ENCODE data around the gene DLGAP1. TPM values are rescaled to one million over a fixed set of nuclear protein-coding genes. Genes with fewer than 3 reads are reported as not detected.
A peak's percentile ranks its signal among the peaks of the same experiment; 100 is the strongest.

Gene DLGAP1
- total RNA-seq, 1 experiment from 2014 or later = 23.2 TPM

DNA sequence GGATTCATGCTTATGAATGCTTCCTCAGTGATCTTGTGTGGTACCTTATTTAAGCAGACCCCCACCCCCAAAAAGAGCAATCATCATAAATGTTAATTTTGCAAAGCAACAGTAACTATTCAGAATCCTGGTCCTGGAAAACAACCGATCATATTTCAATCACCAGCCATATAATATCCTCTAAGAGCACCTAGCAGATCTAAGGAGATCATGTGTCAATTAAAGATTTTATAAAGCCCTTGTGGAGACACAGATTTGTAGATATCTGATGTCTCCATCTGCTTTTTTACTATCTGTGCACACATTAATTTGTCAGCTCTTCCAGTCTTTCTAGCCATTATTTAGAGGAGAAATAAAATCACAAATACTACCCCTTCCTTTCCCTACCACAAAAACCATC is 581.4 kb downstream of the DLGAP1 start:
- no peaks in the 10 kb centered on the region for H3K79me1 ChIP-seq (ENCODE audit: insufficient read depth, low read depth, low read length, poor library complexity, severe bottlenecking)
- H3K9me3 ChIP-seq (ENCODE audit: control insufficient read depth, low read depth, low read length) = no peaks in the 10 kb centered on the region
- no peak overlapping the region for H2BK120ac ChIP-seq (ENCODE audit: low read depth, low read length, poor library complexity, severe bottlenecking)
- Mint-ChIP-seq H3K27ac (peak overlapping the region in 2 of 3 experiments; percentile 8 to 63; a peak in 3 of 7 replicates), H3K36me3 (ENCODE audit: insufficient read depth in 1 of 3, low read depth in 3 of 3) (peaks cover 1 to 2% (median 2%) of the 10 kb centered on the region in 3 experiments; a peak in 5 of 7 replicates), H3K4me1 (peaks cover 12 to 38% of the 10 kb centered on the region in 2 experiments), H3K4me3 (peak overlapping the region in 1 of 2 experiments; percentile 34; a peak in 2 of 5 replicates), H3K9me3 (no peaks in the 10 kb centered on the region), H3K27me3 (ENCODE audit: low read depth) (no peaks in the 10 kb centered on the region)
- H2BK15ac ChIP-seq (ENCODE audit: low read depth, low read length) = no peak overlapping the region
- no peaks in the 10 kb centered on the region for H3K27me3 ChIP-seq (ENCODE audit: insufficient read depth, low read length)
- H3K4me2 ChIP-seq (ENCODE audit: insufficient read depth, insufficient read length, low read length) = no peak overlapping the region
- H3K4ac ChIP-seq (ENCODE audit: low read depth, low read length) = no peak overlapping the region
- no peak overlapping the region for H3T11ph ChIP-seq (ENCODE audit: low read length)
- H3K14ac ChIP-seq (ENCODE audit: insufficient read depth, low read length) = no peak overlapping the region
- H4K91ac ChIP-seq (ENCODE audit: insufficient read length, low read depth, low read length) = no peak overlapping the region
- no CpG with 5 or more reads among the region's 1 CpG for WGBS (ENCODE audit: extremely low coverage, insufficient read length, low lambda C conversion rate)
- no peak for DNase-seq
- no peak overlapping the region for H3K27ac ChIP-seq (ENCODE audit: insufficient read length, low read depth, low read length)
- TF ChIP-seq, protein P1, sequence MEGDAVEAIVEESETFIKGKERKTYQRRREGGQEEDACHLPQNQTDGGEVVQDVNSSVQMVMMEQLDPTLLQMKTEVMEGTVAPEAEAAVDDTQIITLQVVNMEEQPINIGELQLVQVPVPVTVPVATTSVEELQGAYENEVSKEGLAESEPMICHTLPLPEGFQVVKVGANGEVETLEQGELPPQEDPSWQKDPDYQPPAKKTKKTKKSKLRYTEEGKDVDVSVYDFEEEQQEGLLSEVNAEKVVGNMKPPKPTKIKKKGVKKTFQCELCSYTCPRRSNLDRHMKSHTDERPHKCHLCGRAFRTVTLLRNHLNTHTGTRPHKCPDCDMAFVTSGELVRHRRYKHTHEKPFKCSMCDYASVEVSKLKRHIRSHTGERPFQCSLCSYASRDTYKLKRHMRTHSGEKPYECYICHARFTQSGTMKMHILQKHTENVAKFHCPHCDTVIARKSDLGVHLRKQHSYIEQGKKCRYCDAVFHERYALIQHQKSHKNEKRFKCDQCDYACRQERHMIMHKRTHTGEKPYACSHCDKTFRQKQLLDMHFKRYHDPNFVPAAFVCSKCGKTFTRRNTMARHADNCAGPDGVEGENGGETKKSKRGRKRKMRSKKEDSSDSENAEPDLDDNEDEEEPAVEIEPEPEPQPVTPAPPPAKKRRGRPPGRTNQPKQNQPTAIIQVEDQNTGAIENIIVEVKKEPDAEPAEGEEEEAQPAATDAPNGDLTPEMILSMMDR (conservative IDR thresholded peaks at IDR 0.05) = no peak
- no peaks in the 10 kb centered on the region for H4K20me1 ChIP-seq (ENCODE audit: control insufficient read depth, insufficient read depth, insufficient read length)
- H4K8ac ChIP-seq (replicated peaks; ENCODE audit: insufficient read length, low read depth, low read length) = no peak overlapping the region
- no peak overlapping the region for H3K9ac ChIP-seq (ENCODE audit: extremely low read depth, insufficient read length, low read length)
- H3K18ac ChIP-seq (ENCODE audit: insufficient read length, low read depth, low read length) = no peak overlapping the region
- no peaks in the 10 kb centered on the region for H3K4me1 ChIP-seq (ENCODE audit: insufficient read depth, low read length)
- H3K23ac ChIP-seq (ENCODE audit: insufficient read length, low read depth, low read length) = no peak overlapping the region
- H4K5ac ChIP-seq (ENCODE audit: insufficient read length, low read depth, low read length) = no peak overlapping the region
- no peak overlapping the region for H3K56ac ChIP-seq (ENCODE audit: insufficient read length, low read depth, low read length)
- no peak overlapping the region for H2AK5ac ChIP-seq (ENCODE audit: insufficient read length, low read length)
- no peak overlapping the region for H2AFZ ChIP-seq (ENCODE audit: low read length)
- no peak overlapping the region for H2BK5ac ChIP-seq (ENCODE audit: insufficient read length, low read length)
- H3K23me2 ChIP-seq (ENCODE audit: insufficient read length, low read depth, low read length, poor library complexity, severe bottlenecking) = no peaks in the 10 kb centered on the region
- H3K79me2 ChIP-seq (ENCODE audit: insufficient read depth, low read length) = no peaks in the 10 kb centered on the region
- no peak overlapping the region for H2BK12ac ChIP-seq (ENCODE audit: insufficient read length, low read depth, low read length)
- no peak overlapping the region for H2BK20ac ChIP-seq (ENCODE audit: low read depth, low read length, poor library complexity, severe bottlenecking)
